OCI-LY7 (cell line): ENCODE results near the gene ATP2B3. TPM values are rescaled to one million over a fixed set of nuclear protein-coding genes. Genes with fewer than 3 reads are reported as not detected.

Experiments
- BruUV-seq: library from RNA; stranded (reverse); fragments of 400-500 nt; replicated peaks from 2 replicates; lab custom pipeline; 2021; lab: Mats Ljungman, UMichigan
- CTCF ChIA-PET: fragments of 300-600 bp; sonication (Branson Sonifier 250); formaldehyde crosslinking; loops from one replicate; lab custom pipeline; 2022; ENCODE audit warnings: antibody characterized with exemption; ENCODE audit not compliant: unreplicated experiment; lab: Charles Lee
- POLR2A ChIA-PET: fragments of 300-600 bp; sonication (Branson Sonifier 250); formaldehyde crosslinking; loops from one replicate; lab custom pipeline; 2022; ENCODE audit warnings: antibody characterized with exemption; lab: Charles Lee
- DNase-seq: peaks from one replicate; pipeline ENCODE4 v3.0.0-alpha.2; 2015; ENCODE audit warnings: low spot score
- H2AFZ ChIP-seq: fragments of 200-600 bp; sonication (generic), shearing (Covaris generic); 2 replicates; pipeline ENCODE4 v1.6.1; 2014; ENCODE audit warnings: mild to moderate bottlenecking, antibody characterized with exemption, low read length, moderate library complexity
- H3K27ac ChIP-seq: fragments of 200-600 bp; sonication (generic); 2 replicates; pipeline ENCODE4 v1.5.1; 2014; ENCODE audit warnings: mixed run types, low read depth, mild to moderate bottlenecking, moderate library complexity, low read length, inconsistent platforms; ENCODE audit not compliant: poor library complexity, severe bottlenecking
- H3K36me3 ChIP-seq: fragments of 200-600 bp; sonication (generic); 2 replicates; pipeline ENCODE4 v1.6.1; 2014; ENCODE audit warnings: mild to moderate bottlenecking, antibody characterized with exemption, low read length, moderate library complexity, mixed read lengths; ENCODE audit not compliant: insufficient read depth
- H3K4me1 ChIP-seq: fragments of 200-600 bp; sonication (generic); 2 replicates; pipeline ENCODE4 v1.5.1; 2014; ENCODE audit warnings: mild to moderate bottlenecking, low read length; ENCODE audit not compliant: insufficient read depth, poor library complexity, severe bottlenecking
- H3K4me2 ChIP-seq: fragments of 200-600 bp; sonication (generic); 2 replicates; pipeline ENCODE4 v1.6.1; 2014; ENCODE audit warnings: mild to moderate bottlenecking, low read length
- H3K4me3 ChIP-seq: fragments of 200-600 bp; sonication (generic); 2 replicates; pipeline ENCODE4 v1.5.1; 2014; ENCODE audit warnings: mild to moderate bottlenecking, low read depth, low read length; ENCODE audit not compliant: poor library complexity, severe bottlenecking
- H3K79me2 ChIP-seq: fragments of 200-600 bp; sonication (generic); 2 replicates; pipeline ENCODE4 v1.6.1; 2016; ENCODE audit warnings: low read depth, mild to moderate bottlenecking, low read length, moderate library complexity, mixed read lengths; ENCODE audit not compliant: insufficient read depth
- H3K9me2 ChIP-seq: fragments of 200-600 bp; sonication (generic); 2 replicates; pipeline ENCODE4 v1.6.1; 2016; ENCODE audit warnings: mild to moderate bottlenecking, low read length, mixed read lengths; ENCODE audit not compliant: insufficient read depth
- H3K9me3 ChIP-seq: fragments of 200-600 bp; sonication (generic); 2 replicates; pipeline ENCODE4 v1.6.1; 2014; ENCODE audit warnings: mild to moderate bottlenecking, mixed run types, low read length, mixed read lengths
- H4K20me1 ChIP-seq: fragments of 200-600 bp; sonication (generic); 2 replicates; pipeline ENCODE4 v1.6.1; 2014; ENCODE audit warnings: mild to moderate bottlenecking, antibody characterized with exemption, low read length, moderate library complexity, mixed read lengths; ENCODE audit not compliant: insufficient read depth
- EZH2phosphoT487 ChIP-seq: fragments of 200-600 bp; sonication (generic); IDR thresholded peaks from 2 replicates; pipeline ENCODE4 v1.6.1; 2018; ENCODE audit warnings: low read depth, borderline replicate concordance, mild to moderate bottlenecking, mixed run types, antibody characterized with exemption, low read length, moderate library complexity, mixed read lengths
- intact Hi-C: fragments of 100-400 bp; cut with micrococcal nuclease; formaldehyde crosslinking; loops from one replicate; pipeline ENCODE4 v1.10.0; 2022; ENCODE audit not compliant: unreplicated experiment
- total RNA-seq, 2 experiments: library from RNA; depleted of rRNA in 1 of 2; stranded (reverse); fragments of >200 nt in 1 of 2; shearing (Covaris generic) in 1 of 2; gene quantifications; 2 replicates each; pipeline ENCODE4 v1.2.3, GENCODE V29; 2014 to 2022
- TF ChIP-seq, protein P1 (sequence below): fragments of 200-600 bp; sonication (generic); conservative IDR thresholded peaks from 2 replicates; pipeline ENCODE4 v1.5.1; 2014; ENCODE audit warnings: mild to moderate bottlenecking, antibody characterized with exemption, low read length, moderate library complexity, mixed read lengths

The ATP2B3 gene
- total RNA-seq, 2 experiments from 2014 or later = not detected

DNA sequence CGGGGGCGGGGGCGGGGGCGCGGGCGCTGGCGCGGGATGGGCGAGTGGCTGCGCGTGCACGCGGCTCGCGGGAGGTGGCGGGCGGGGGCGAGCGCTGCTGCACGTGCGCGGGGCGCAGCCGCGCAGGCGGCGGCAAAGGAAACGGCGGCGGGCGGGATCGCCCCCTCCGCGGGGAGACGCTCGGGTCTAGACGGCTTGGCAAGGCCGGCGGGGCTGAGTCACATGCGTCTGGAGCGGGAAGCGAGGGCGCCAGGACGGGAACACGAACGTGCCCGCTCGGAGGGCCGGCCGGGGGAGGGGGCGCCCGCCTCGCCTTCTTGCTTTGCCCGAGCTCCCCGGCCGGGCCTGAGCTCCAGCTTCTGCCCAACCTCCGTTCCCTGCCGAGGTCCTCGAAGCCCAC is 42.7 kb upstream of the ATP2B3 start:
- no TSS peak for BruUV-seq
- intact Hi-C loops = loop anchor here (5.0 kb wide), 1 partner anchor 33 kb away; no protein-coding TSS in a partner anchor
- Histone ChIP-seq H4K20me1 (no peaks in the 10 kb centered on the region), H3K79me2 (peaks cover 5% of the 10 kb centered on the region; the same call in 1 of the 2 replicates), H3K4me2 (no peak overlapping the region), H3K4me1 (no peaks in the 10 kb centered on the region), H3K4me3 (no peak overlapping the region), H3K36me3 (no peaks in the 10 kb centered on the region), H3K9me2 (no peaks in the 10 kb centered on the region), H3K27ac (no peak overlapping the region), H2AFZ (no peak overlapping the region), H3K9me3 (no peaks in the 10 kb centered on the region)
- TF ChIP-seq EZH2phosphoT487 = no peak
- TF ChIP-seq, protein P1, sequence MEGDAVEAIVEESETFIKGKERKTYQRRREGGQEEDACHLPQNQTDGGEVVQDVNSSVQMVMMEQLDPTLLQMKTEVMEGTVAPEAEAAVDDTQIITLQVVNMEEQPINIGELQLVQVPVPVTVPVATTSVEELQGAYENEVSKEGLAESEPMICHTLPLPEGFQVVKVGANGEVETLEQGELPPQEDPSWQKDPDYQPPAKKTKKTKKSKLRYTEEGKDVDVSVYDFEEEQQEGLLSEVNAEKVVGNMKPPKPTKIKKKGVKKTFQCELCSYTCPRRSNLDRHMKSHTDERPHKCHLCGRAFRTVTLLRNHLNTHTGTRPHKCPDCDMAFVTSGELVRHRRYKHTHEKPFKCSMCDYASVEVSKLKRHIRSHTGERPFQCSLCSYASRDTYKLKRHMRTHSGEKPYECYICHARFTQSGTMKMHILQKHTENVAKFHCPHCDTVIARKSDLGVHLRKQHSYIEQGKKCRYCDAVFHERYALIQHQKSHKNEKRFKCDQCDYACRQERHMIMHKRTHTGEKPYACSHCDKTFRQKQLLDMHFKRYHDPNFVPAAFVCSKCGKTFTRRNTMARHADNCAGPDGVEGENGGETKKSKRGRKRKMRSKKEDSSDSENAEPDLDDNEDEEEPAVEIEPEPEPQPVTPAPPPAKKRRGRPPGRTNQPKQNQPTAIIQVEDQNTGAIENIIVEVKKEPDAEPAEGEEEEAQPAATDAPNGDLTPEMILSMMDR = no peak
- ChIA-PET POLR2A (no interaction called here), CTCF (no interaction called here)
- DNase-seq = no peak

DNA sequence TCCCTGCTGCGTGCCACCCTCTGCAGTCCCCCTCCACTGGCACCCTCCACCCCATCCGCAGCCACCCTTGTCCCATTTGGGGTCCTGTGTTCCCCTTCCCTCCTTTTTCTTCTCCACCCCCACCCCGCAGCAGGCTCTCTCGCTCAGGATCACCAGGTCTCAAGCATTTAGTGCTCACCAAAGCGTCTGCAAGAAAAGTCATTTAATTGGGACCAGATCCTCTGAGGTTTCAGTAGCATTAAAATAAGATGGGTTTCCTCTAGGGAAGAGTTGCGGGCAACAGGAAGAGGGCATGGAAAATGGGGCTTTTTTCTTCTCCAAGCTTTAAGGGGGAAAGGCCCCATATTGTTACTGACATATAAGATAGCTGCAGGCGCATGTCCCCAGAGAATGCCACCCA is 42.2 kb upstream of the ATP2B3 start:
- ChIA-PET CTCF (interaction anchor here (1.0 kb wide), 1 partner anchor 14 kb away, joined by 3 read pairs; no protein-coding TSS in a partner anchor), POLR2A (no interaction called here)
- Histone ChIP-seq H3K27ac (no peak overlapping the region), H3K9me2 (no peaks in the 10 kb centered on the region), H3K4me2 (no peak overlapping the region), H3K36me3 (no peaks in the 10 kb centered on the region), H4K20me1 (no peaks in the 10 kb centered on the region), H3K4me3 (no peak overlapping the region), H3K9me3 (no peaks in the 10 kb centered on the region), H2AFZ (no peak overlapping the region), H3K79me2 (no peaks in the 10 kb centered on the region), H3K4me1 (no peaks in the 10 kb centered on the region)
- intact Hi-C loops = no loop called here
- no TSS peak for BruUV-seq
- TF ChIP-seq EZH2phosphoT487 = no peak
- TF ChIP-seq, protein P1 = no peak
- no peak for DNase-seq

DNA sequence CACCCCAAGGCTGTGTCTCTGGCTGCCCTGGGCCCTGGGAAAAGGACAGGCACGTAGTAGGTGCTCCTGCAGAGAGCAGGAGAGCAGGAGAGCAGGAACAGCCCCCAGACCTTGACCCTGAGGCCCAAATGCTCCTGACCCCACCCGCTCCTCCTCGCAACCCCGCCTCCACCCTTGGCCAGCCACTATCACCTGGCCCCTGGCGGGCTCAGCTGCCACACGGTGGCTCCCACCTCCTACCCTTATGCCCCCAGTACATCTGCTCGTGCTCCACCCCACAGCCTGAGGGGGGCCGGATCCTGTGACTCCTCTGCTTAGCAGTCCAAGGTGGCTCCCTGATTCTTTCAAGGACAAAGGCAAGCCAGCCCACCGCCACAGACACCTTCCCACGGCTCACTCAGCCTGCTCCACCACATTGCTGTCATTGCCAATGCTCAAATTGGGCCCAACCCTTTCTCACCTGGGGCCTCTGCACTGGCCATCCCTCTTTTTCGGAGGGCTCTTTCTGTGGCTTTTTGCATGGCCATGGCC is 41.6 kb upstream of the ATP2B3 start:
- Histone ChIP-seq H3K9me2 (no peaks in the 10 kb centered on the region), H3K4me3 (no peak overlapping the region), H4K20me1 (no peaks in the 10 kb centered on the region), H3K4me1 (no peaks in the 10 kb centered on the region), H3K9me3 (no peaks in the 10 kb centered on the region), H3K79me2 (no peaks in the 10 kb centered on the region), H3K4me2 (no peak overlapping the region), H3K36me3 (no peaks in the 10 kb centered on the region), H2AFZ (no peak overlapping the region), H3K27ac (no peak overlapping the region)
- no peak for TF ChIP-seq EZH2phosphoT487
- TF ChIP-seq, protein P1 = no peak
- no TSS peak for BruUV-seq
- intact Hi-C loops = no loop called here
- ChIA-PET POLR2A (no interaction called here), CTCF (interaction anchor here (1.0 kb wide), 1 partner anchor 15 kb away, joined by 3 read pairs; no protein-coding TSS in a partner anchor)
- DNase-seq = no peak
